Left lung (tissue), 10 donors: ENCODE measurements around the gene RNH1. TPM values are rescaled to one million over a fixed set of nuclear protein-coding genes. Genes with fewer than 3 reads are reported as not detected.

Experiments
- ATAC-seq: fragments of 200-7000 bp; cut with Tn5 transposase; one replicate; pipeline ENCODE4 v1.9.1; 2020; ENCODE audit warnings: moderate library complexity
- DNase-seq, 4 donors: peaks; one replicate each; pipeline ENCODE4 v3.0.0-alpha.2; 2013 to 2020
- H3K27ac ChIP-seq, 2 donors: fragments of 200-600 bp; sonication (generic) in 1 of 2; one replicate each; pipeline versions ENCODE4 v1.5.0 to v1.8.0; 2020 to 2021
- H3K27me3 ChIP-seq, 2 donors: fragments of 200-600 bp; sonication (generic) in 1 of 2; one replicate each; pipeline versions ENCODE4 v1.5.0 to v1.8.0; 2020 to 2021
- H3K36me3 ChIP-seq, 2 donors: fragments of 200-600 bp; sonication (generic) in 1 of 2; one replicate each; pipeline versions ENCODE4 v1.5.0 to v1.8.0; 2020 to 2021
- H3K4me1 ChIP-seq, 2 donors: fragments of 200-600 bp; one replicate each; pipeline ENCODE4 v1.8.0; 2021
- H3K4me3 ChIP-seq, 2 donors: fragments of 200-600 bp; sonication (generic) in 1 of 2; one replicate each; pipeline versions ENCODE4 v1.5.0 to v1.8.0; 2020 to 2021; ENCODE audit warnings: mild to moderate bottlenecking in 1 of 2
- H3K9me3 ChIP-seq, 2 donors: fragments of 200-600 bp; sonication (generic) in 1 of 2; one replicate each; pipeline versions ENCODE4 v1.5.0 to v1.8.0; 2020 to 2021
- intact Hi-C, 2 donors: fragments of 100-400 bp; cut with DNase I; formaldehyde crosslinking; loops; one replicate each; pipeline versions ENCODE4 v1.11.2 to v1.14.2; 2022
- polyA plus RNA-seq, 6 donors: library from polyadenylated mRNA; unstranded; fragments of 120-200 nt; gene quantifications; one replicate each; pipeline ENCODE4 v1.2.1, GENCODE V29; 2013; ENCODE audit not compliant: insufficient read length in 6 of 6
- total RNA-seq, 2 donors: library from RNA; stranded (reverse); fragmentation: NEBNext Ultra II Directional; extraction: Animal tissue kit (Norgen Biotek cat#: 25700); gene quantifications; one replicate each; pipeline ENCODE4 v1.2.1, GENCODE V29; 2021
- TF ChIP-seq, protein P1 (sequence below), 2 donors: fragments of 200-600 bp; sonication (generic) in 1 of 2; IDR thresholded peaks; one replicate each; pipeline versions ENCODE4 v1.5.0 to v1.8.0; 2021; ENCODE audit warnings: antibody characterized with exemption in 2 of 2
- donor health status: DM: no; HTN: yes; CAD: no.
- donor health status: DM: no; HTN: no; CAD: no.

RNH1 gene
- total and polyA plus RNA-seq, 8 donors, result 69.3 to 243 (median 91.2) TPM

- no peak for ATAC-seq
- intact Hi-C loops, result no loop called here
Observed at GRCh38 chr11:512761-513595, 5.9 kb upstream of the RNH1 start.

DNA sequence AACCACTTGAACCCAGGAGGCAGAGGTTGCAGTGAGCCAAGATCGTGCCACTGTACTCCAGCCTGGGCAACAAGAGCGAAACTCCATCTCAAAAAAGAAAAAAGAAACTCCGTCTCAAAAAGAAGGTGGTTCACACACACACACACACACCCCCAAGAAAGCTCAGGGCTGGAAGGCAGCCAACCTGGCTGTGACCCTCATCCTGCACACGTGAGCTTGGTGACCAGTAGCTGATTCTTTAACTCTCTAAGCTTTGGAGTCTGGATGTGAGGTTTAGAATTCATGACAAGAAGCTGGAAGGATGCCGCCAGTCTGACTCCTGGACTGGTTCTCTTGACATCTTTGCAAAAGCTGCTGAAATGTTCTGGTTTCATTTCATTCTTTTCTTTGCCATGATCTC lies 1.9 kb upstream of the RNH1 start:
- Histone ChIP-seq H3K27me3 (no peaks in the 10 kb centered on the region), H3K4me1 (peaks cover 23 to 32% of the 10 kb centered on the region in 2 donors), H3K4me3 (no peak overlapping the region), H3K27ac (no peak overlapping the region), H3K36me3 (peaks cover 0 to 47% of the 10 kb centered on the region in 2 donors), H3K9me3 (no peaks in the 10 kb centered on the region)
- DNase-seq (no peak), ATAC-seq (no peak)
- intact Hi-C loops, result no loop called here
- TF ChIP-seq, protein P1, sequence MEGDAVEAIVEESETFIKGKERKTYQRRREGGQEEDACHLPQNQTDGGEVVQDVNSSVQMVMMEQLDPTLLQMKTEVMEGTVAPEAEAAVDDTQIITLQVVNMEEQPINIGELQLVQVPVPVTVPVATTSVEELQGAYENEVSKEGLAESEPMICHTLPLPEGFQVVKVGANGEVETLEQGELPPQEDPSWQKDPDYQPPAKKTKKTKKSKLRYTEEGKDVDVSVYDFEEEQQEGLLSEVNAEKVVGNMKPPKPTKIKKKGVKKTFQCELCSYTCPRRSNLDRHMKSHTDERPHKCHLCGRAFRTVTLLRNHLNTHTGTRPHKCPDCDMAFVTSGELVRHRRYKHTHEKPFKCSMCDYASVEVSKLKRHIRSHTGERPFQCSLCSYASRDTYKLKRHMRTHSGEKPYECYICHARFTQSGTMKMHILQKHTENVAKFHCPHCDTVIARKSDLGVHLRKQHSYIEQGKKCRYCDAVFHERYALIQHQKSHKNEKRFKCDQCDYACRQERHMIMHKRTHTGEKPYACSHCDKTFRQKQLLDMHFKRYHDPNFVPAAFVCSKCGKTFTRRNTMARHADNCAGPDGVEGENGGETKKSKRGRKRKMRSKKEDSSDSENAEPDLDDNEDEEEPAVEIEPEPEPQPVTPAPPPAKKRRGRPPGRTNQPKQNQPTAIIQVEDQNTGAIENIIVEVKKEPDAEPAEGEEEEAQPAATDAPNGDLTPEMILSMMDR (IDR thresholded peaks at IDR 0.05), result no peak

More at GRCh38 chr11:512761-513595, 5.9 kb upstream of the RNH1 start:
- no peak for DNase-seq
- Histone ChIP-seq H3K4me1 (peaks cover 2 to 3% of the 10 kb centered on the region in 2 donors), H3K27ac (no peak overlapping the region), H3K27me3 (no peaks in the 10 kb centered on the region), H3K4me3 (no peak overlapping the region), H3K9me3 (peaks cover 0 to 8% of the 10 kb centered on the region in 2 donors), H3K36me3 (peaks cover 0 to 50% of the 10 kb centered on the region in 2 donors)
- TF ChIP-seq, protein P1 (IDR thresholded peaks at IDR 0.05), result no peak

- intact Hi-C loops, result no loop called here
- TF ChIP-seq, protein P1 (IDR thresholded peaks at IDR 0.05), result no peak
- Histone ChIP-seq H3K27me3 (no peaks in the 10 kb centered on the region), H3K9me3 (no peaks in the 10 kb centered on the region), H3K36me3 (peaks cover 0 to 36% of the 10 kb centered on the region in 2 donors), H3K27ac (peak overlapping the region in 1 of 2 donors; percentile 100), H3K4me1 (peaks cover 32 to 42% of the 10 kb centered on the region in 2 donors), H3K4me3 (peak overlapping the region; percentile 58 to 86)
- ATAC-seq (no peak), DNase-seq (no peak)
Observed at GRCh38 chr11:507727-508515, 879 bp upstream of the RNH1 start.

DNA sequence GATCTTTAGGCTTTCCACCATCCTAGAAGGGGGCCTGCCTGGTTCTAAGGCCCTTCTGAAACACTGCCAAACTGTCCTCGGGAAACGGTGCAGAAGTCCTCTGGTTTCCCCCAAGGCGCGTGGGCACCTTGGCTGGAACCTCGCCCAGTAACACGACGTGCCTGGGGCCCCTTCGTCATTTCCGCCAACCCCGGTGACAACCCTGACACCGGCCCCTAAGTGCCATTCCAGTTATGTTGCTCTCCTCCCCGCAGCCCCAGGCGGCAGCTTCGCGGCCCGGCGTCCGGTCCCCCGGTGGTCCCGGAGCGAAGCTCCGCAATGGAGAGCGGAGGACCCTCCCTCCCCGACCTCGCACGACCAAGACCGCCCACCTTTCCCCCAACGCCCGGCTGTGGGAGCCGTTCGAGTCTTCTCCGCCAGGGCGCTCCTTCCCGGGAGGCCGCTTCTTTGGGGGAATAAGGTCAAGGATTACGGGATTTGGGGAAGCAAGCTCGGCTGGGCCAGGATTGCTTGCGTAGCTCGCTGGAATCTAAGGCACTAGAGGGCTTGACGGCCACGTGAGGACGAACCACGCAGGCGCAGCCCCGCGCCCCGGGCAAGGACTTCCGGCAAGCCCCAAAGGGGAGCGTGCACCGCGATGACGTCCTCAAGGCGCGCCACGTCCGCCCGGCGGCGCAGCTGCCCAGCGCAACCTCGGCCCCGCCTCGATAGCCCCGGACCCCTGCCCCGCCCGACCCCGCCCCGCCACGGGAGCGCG lies 626 bp downstream of the RNH1 start:
- H3K4me1 ChIP-seq, result peaks cover 32 to 54% of the 10 kb centered on the region in 2 donors
- peak overlapping the region; percentile 86 to 95 for H3K4me3 ChIP-seq
- peak overlapping the region; percentile 99 to 100 for H3K27ac ChIP-seq
- intact Hi-C loops, result no loop called here
- H3K36me3 ChIP-seq, result peaks cover 0 to 38% of the 10 kb centered on the region in 2 donors
- DNase-seq (peak; percentile 97 to 100 (median 99)), ATAC-seq (peak; percentile 83)
- H3K9me3 ChIP-seq, result no peaks in the 10 kb centered on the region
- TF ChIP-seq, protein P1 (IDR thresholded peaks at IDR 0.05), result peak in 1 of 2 donors; percentile 18
- H3K27me3 ChIP-seq, result no peaks in the 10 kb centered on the region
